GM12878 (cell line): ENCODE results near the gene FOXO3. TPM values are rescaled to one million over a fixed set of nuclear protein-coding genes. Genes with fewer than 3 reads are reported as not detected.

Source experiments
- ATAC-seq: fragments of 200-7000 bp; cut with Tn5 transposase; 3 replicates; pipeline ENCODE4 v1.9.1; 2020; ENCODE audit warnings: mild to moderate bottlenecking, moderate library complexity
- BruUV-seq: library from RNA; stranded (reverse); fragments of 400-500 nt; replicated peaks from 2 replicates; lab custom pipeline; 2021; lab: Mats Ljungman, UMichigan
- CTCF ChIA-PET: fragments of 300-600 bp; sonication (Branson Sonifier 250); formaldehyde crosslinking; extraction: SDS; loops from one replicate; lab custom pipeline; 2021; ENCODE audit warnings: inconsistent platforms; lab: Yijun Ruan, JAX
- POLR2A ChIA-PET: fragments of 350-600 bp; formaldehyde crosslinking; extraction: SDS; loops from one replicate; lab custom pipeline; 2021; ENCODE audit warnings: inconsistent platforms; lab: Charles Lee
- RAD21 ChIA-PET: fragments of 300-600 bp; sonication (Branson Sonifier 250); formaldehyde crosslinking; loops from one replicate; lab custom pipeline; 2023; ENCODE audit warnings: antibody characterized with exemption; ENCODE audit not compliant: unreplicated experiment; lab: Charles Lee
- SMC1A ChIA-PET: fragments of 300-600 bp; sonication (Branson Sonifier 250); formaldehyde crosslinking; loops from one replicate; lab custom pipeline; 2023; ENCODE audit not compliant: unreplicated experiment, uncharacterized antibody; lab: Charles Lee
- DNase-seq: peaks from one replicate; pipeline ENCODE4 v3.0.0-alpha.2; 2011; ENCODE audit warnings: low read depth, low spot score
- FAIRE-seq: peaks from 3 replicates; lab custom pipeline; 2011; peaks lifted over from hg19 to GRCh38; lab: Jason Lieb, UNC
- H2AFZ ChIP-seq: 2 replicates; pipeline ENCODE4 v1.6.0; 2011; ENCODE audit warnings: low read depth, low read length, control low read depth; ENCODE audit not compliant: control insufficient read depth
- H3K27ac ChIP-seq: 2 replicates; pipeline ENCODE4 v1.5.1; 2011; ENCODE audit warnings: control low read depth; ENCODE audit not compliant: control insufficient read depth, insufficient read depth
- H3K27me3 ChIP-seq, 2 experiments: replicated peaks in 1 of 2; 2 replicates each; pipeline versions ENCODE4 v1.6.0 to v1.6.1; 2011; ENCODE audit warnings: low read length in 1 of 2; ENCODE audit not compliant: control insufficient read depth in 2 of 2, insufficient read depth in 2 of 2
- H3K36me3 ChIP-seq, 2 experiments: 2 replicates each; pipeline ENCODE4 v1.5.1; 2011; ENCODE audit warnings: low read length in 1 of 2; ENCODE audit not compliant: control insufficient read depth in 2 of 2, insufficient read depth in 2 of 2
- H3K4me1 ChIP-seq: 2 replicates; pipeline ENCODE4 v1.6.1; 2011; ENCODE audit warnings: mild to moderate bottlenecking, low read length, moderate library complexity, mixed read lengths; ENCODE audit not compliant: control insufficient read depth, insufficient read depth
- H3K4me2 ChIP-seq: 2 replicates; pipeline ENCODE4 v1.6.0; 2011; ENCODE audit warnings: control low read depth; ENCODE audit not compliant: control insufficient read depth, insufficient read depth
- H3K4me3 ChIP-seq: fragments of 200-600 bp; sonication (generic); 2 replicates; pipeline ENCODE4 v1.5.1; 2016
- H3K79me2 ChIP-seq: 2 replicates; pipeline ENCODE4 v1.6.0; 2011; ENCODE audit warnings: low read length; ENCODE audit not compliant: control insufficient read depth, insufficient read depth
- H3K9ac ChIP-seq: 2 replicates; pipeline ENCODE4 v1.8.0; 2011; ENCODE audit warnings: low read length, control low read depth, mixed read lengths; ENCODE audit not compliant: control insufficient read depth, insufficient read depth
- H3K9me3 ChIP-seq: replicated peaks from 3 replicates; pipeline ENCODE4 v1.5.1; 2011; ENCODE audit warnings: mild to moderate bottlenecking, low read length; ENCODE audit not compliant: control insufficient read depth, insufficient read depth
- H4K20me1 ChIP-seq: 2 replicates; pipeline ENCODE4 v1.6.0; 2011; ENCODE audit not compliant: control insufficient read depth, insufficient read depth
- BACH1 ChIP-seq: fragments of 450-650 bp; IDR thresholded peaks from 2 replicates; pipeline ENCODE4 v1.6.1; 2017; ENCODE audit warnings: mild to moderate bottlenecking, borderline replicate concordance
- BHLHE40 ChIP-seq, 2 experiments: fragments of 450-650 bp in 1 of 2; IDR thresholded peaks; 2 replicates each; pipeline ENCODE4 v1.6.1; 2011 to 2017; ENCODE audit warnings: low read depth in 2 of 2, borderline replicate concordance in 1 of 2, improper control_type of control experiment in 1 of 2, low read length in 1 of 2, mild to moderate bottlenecking in 1 of 2
- EZH2 ChIP-seq: IDR thresholded peaks from 2 replicates; pipeline ENCODE4 v1.6.1; 2012; ENCODE audit warnings: low read depth, mild to moderate bottlenecking, control low read depth, inconsistent platforms, low read length, borderline replicate concordance; ENCODE audit not compliant: control insufficient read depth
- HCFC1 ChIP-seq: fragments of 150-350 bp; IDR thresholded peaks from 2 replicates; pipeline ENCODE4 v1.6.1; 2014; ENCODE audit warnings: low read length
- NR2C2 ChIP-seq: IDR thresholded peaks from 2 replicates; pipeline ENCODE4 v1.6.1; 2011; ENCODE audit warnings: borderline replicate concordance, low read depth; ENCODE audit not compliant: control insufficient read depth, insufficient read length
- PAX5 ChIP-seq: IDR thresholded peaks from 2 replicates; pipeline ENCODE4 v1.6.1; 2011; ENCODE audit warnings: low read depth, low read length, borderline replicate concordance
- RAD51 ChIP-seq: fragments of 450-650 bp; IDR thresholded peaks from 2 replicates; pipeline ENCODE4 v1.6.1; 2016; ENCODE audit warnings: moderate library complexity, mild to moderate bottlenecking, inconsistent platforms
- SP1 ChIP-seq: IDR thresholded peaks from one replicate; pipeline ENCODE4 v1.6.1; 2011; ENCODE audit warnings: low read depth, low read length
- TCF7 ChIP-seq: IDR thresholded peaks from 2 replicates; pipeline ENCODE4 v1.6.1; 2014; ENCODE audit warnings: antibody characterized with exemption, borderline replicate concordance
- YBX1 ChIP-seq: fragments of 450-650 bp; IDR thresholded peaks from 2 replicates; pipeline ENCODE4 v1.6.1; 2016; ENCODE audit warnings: antibody characterized with exemption
- in situ Hi-C: fragments of 300-500 bp; cut with MboI; formaldehyde crosslinking; loops from 9 replicates; pipeline ENCODE4 v1.14.3; 2018; ENCODE audit warnings: mixed read lengths
- intact Hi-C: fragments of 100-400 bp; cut with micrococcal nuclease; formaldehyde crosslinking; loops from one replicate; pipeline ENCODE4 v1.14.2; 2022; ENCODE audit not compliant: unreplicated experiment
- polyA plus RNA-seq, 11 experiments: library from polyadenylated mRNA; depleted of rRNA in 4 of 11; unstranded in 6 of 11; stranded (reverse) in 5 of 11; fragments of >200 nt; fragmentation: Nextera tagmentation in 4 of 11; fragmentation: Illumina TruSeq in 1 of 11; extraction: Ambion mirVana in 4 of 11; extraction: Trizol in 1 of 11; gene quantifications; 1 replicate in 1 of 11; 2 replicates in 10 of 11; pipeline versions ENCODE4 v1.2.1 to v1.2.3, GENCODE V29; 2011 to 2016; ENCODE audit warnings: inconsistent platforms in 2 of 11, missing spikeins in 2 of 11, low read depth in 1 of 11
- total RNA-seq, 4 experiments: library from RNA; depleted of rRNA in 3 of 4; stranded (reverse); fragments of >200 nt in 3 of 4; fragmentation: Illumina TruSeq in 1 of 4; extraction: Trizol in 1 of 4; gene quantifications; 2 replicates each; pipeline versions ENCODE4 v1.2.1 to v1.2.3, GENCODE V29; 2013 to 2021
- TF ChIP-seq, protein P1 (sequence below): fragments of 450-650 bp; IDR thresholded peaks from 2 replicates; pipeline ENCODE4 v1.6.1; 2017; ENCODE audit warnings: mild to moderate bottlenecking, low read depth, inconsistent platforms; ENCODE audit not compliant: poor library complexity, severe bottlenecking

FOXO3 gene
- total and polyA plus RNA-seq, 10 of the 15 experiments (the other 5 are each of a cell fraction or from before 2014, with no cell fraction given) = 0.82 to 4.5 (median 1.7) TPM

GRCh38 chr6:108566406-108566805 is 5.7 kb downstream of the FOXO3 start:
- ChIA-PET POLR2A (interaction anchor here (0.8 to 1.6 kb wide), 2 partner anchors 27 to 31 kb away, joined by 3 to 5 read pairs; no protein-coding TSS in a partner anchor), SMC1A (interaction anchor here (0.7 to 3.3 kb wide), 15 partner anchors 10 to 492 kb away, joined by 3 to 26 read pairs (median 4); no protein-coding TSS in a partner anchor), CTCF (interaction anchor here (0.6 to 1.9 kb wide), 10 partner anchors 10 to 507 kb away, joined by 3 to 11 read pairs (median 4); no protein-coding TSS in a partner anchor), RAD21 (interaction anchor here (1.0 to 3.1 kb wide), 5 partner anchors 10 to 74 kb away, joined by 3 to 25 read pairs (median 3); no protein-coding TSS in a partner anchor)
- TF ChIP-seq, protein P1, sequence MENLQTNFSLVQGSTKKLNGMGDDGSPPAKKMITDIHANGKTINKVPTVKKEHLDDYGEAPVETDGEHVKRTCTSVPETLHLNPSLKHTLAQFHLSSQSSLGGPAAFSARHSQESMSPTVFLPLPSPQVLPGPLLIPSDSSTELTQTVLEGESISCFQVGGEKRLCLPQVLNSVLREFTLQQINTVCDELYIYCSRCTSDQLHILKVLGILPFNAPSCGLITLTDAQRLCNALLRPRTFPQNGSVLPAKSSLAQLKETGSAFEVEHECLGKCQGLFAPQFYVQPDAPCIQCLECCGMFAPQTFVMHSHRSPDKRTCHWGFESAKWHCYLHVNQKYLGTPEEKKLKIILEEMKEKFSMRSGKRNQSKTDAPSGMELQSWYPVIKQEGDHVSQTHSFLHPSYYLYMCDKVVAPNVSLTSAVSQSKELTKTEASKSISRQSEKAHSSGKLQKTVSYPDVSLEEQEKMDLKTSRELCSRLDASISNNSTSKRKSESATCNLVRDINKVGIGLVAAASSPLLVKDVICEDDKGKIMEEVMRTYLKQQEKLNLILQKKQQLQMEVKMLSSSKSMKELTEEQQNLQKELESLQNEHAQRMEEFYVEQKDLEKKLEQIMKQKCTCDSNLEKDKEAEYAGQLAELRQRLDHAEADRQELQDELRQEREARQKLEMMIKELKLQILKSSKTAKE = no peak
- no peak for TF ChIP-seq PAX5
- TF ChIP-seq TCF7 = no peak
- no peak for TF ChIP-seq BACH1
- TF ChIP-seq NR2C2 = no peak
- no peak for TF ChIP-seq SP1
- TF ChIP-seq YBX1 = no peak
- TF ChIP-seq RAD51 = no peak
- no peak for TF ChIP-seq BHLHE40 (IDR thresholded peaks at IDR 0.05; ENCODE audit: borderline replicate concordance in 1 of 2, low read depth in 2 of 2, low read length in 1 of 2)
- no peak for TF ChIP-seq HCFC1
- no peak for TF ChIP-seq EZH2
- DNase-seq = no peak
- in situ Hi-C loops (no loop called here), intact Hi-C loops (no loop called here)
- no peaks in the 10 kb centered on the region; a peak in 1 of 4 replicates for H3K27me3 ChIP-seq
- peaks cover 28% of the 10 kb centered on the region for H3K4me1 ChIP-seq
- H3K9me3 ChIP-seq = no peaks in the 10 kb centered on the region; the same call in 2 of the 3 replicates
- H3K36me3 ChIP-seq = peaks cover 0 to 8% of the 10 kb centered on the region in 2 experiments; a peak in 2 of 4 replicates
- H3K4me3 ChIP-seq = peak overlapping the region; percentile 4; the same call in 1 of the 2 replicates
- peaks cover 4% of the 10 kb centered on the region for H4K20me1 ChIP-seq
- H2AFZ ChIP-seq = no peak overlapping the region
- FAIRE-seq = no peak
- H3K27ac ChIP-seq = peak overlapping the region; percentile 77; the same call in 1 of the 2 replicates
- H3K4me2 ChIP-seq = peak overlapping the region; percentile 34; the same call in 1 of the 2 replicates
- H3K79me2 ChIP-seq = peaks cover 44% of the 10 kb centered on the region
- H3K9ac ChIP-seq = no peak overlapping the region
- no TSS peak for BruUV-seq
- ATAC-seq = no peak
